IPS-NIHi11 (cell line): ENCODE measurements around the gene GSTO2.

Experiments
- DNase-seq: peaks from one replicate; pipeline ENCODE4 v3.0.0; 2012; ENCODE audit warnings: mixed read lengths, low spot score

The GSTO2 gene

DNA sequence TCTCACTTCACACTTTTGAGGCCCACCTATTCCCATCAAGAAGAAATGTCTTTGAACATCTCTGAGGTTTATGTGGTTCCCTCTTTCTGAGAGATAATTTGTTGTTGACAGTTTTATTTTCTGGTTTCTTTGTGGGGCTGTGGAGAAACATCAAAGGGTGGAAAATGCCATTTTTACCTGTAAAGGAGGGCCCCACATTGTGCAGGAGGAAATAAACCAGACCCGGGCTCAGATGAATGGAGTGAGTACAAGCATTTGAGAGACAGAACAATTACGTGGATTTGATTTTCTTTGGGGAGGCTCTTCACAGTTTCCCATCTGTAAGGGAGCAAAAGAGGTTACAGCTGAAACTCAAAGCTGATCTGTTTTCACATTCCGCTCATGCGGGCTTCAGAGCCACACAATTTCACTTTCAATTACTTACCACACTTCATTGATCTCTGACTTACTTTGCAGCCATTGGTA, 39.5 kb downstream of the GSTO2 start:
- DNase-seq, result no peak

DNA sequence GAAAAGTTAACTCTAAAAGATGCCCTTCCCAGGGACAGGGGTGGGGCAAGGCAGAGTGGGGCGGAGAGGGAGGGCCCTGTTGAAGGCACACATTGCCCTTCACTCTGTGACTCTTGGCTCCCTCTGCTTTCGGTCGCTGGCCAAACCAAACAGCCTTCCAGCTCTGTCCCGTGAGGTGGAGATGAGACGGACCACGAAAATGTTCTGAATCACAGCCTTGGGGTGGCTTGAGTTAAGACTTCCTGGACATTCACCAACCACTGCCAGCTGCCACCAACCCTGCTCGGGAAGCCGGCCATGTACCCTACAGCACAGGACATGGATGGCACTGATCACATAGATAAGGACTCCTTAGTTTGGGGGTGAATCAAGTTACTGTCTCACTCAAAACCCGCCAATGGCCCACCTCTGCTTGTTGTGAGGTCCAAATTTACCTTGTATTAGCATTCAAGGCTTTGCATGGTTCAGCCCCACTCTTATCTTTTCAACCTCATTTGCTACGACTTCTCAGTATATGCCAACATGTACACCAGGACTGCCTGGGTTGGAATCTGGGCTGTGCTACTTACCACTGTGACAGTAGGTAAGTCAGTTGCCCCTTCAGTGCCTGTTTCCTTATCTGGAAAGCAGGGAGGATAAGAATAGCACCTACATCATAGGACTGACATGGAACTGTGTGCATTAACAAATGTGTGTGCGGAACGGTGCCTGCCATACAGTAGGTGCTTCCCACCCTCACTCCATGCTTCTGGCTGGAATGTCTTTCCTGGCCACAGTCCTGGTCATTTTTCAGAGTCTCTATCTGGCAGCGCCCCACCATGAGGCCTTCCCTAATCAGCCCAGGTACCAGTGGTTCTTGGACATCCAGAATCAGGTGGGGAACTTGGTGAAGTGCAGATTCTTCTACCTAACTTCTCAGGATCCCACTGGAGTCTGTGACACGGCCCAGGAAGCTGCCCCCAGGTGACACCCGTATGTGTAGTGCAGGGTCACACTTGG, 41.3 kb downstream of the GSTO2 start:
- DNase-seq, result no peak

GRCh38 chr10:104311184-104311720, 42.3 kb downstream of the GSTO2 start:
- DNase-seq, result no peak

DNA sequence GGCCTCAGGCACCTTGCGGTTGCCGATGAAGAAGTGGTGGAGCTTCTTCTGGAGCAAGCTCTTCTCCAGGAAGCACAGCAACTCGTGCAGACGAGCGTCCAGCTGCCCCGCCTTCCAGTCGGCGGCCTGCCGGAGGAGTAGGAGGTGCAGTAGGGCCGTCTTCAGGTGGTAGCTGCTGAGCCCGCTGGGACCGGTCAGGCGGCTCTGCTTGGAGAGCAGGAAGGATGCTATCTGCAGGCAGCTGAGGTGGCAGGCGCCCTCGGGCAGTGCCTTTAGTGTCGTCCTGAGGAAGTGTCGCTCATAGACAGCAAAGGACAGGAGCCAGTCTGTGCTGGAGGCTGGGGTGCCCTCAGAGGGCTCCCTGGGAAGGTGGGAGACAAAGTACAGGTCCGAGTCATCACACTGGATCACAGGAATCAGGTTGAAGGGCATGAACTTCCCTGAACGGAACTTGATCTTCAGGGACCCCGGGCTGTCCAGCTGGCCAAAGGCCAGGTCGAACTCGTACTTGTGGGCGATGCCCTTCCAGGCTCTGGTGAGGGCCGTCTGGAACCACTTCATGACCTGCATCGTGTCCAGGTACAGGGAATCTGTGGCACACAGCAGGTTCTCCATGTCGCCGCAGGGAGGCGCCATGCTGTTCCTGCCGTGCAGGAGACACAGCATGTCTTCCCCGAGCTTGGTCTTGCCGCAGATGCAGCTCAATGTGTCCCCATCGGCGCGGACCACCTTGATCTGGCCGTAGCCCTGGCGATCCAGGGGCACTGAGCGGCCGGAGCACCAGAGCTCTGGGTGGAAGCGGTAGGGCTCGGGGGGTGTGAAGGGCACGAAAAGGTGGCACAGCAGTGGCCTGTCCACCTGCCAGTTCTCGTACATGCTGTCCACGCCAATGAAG, 45.9 kb downstream of the GSTO2 start:
- no peak for DNase-seq

GRCh38 chr10:104315486-104315921, 46.5 kb downstream of the GSTO2 start:
- DNase-seq, result no peak

DNA sequence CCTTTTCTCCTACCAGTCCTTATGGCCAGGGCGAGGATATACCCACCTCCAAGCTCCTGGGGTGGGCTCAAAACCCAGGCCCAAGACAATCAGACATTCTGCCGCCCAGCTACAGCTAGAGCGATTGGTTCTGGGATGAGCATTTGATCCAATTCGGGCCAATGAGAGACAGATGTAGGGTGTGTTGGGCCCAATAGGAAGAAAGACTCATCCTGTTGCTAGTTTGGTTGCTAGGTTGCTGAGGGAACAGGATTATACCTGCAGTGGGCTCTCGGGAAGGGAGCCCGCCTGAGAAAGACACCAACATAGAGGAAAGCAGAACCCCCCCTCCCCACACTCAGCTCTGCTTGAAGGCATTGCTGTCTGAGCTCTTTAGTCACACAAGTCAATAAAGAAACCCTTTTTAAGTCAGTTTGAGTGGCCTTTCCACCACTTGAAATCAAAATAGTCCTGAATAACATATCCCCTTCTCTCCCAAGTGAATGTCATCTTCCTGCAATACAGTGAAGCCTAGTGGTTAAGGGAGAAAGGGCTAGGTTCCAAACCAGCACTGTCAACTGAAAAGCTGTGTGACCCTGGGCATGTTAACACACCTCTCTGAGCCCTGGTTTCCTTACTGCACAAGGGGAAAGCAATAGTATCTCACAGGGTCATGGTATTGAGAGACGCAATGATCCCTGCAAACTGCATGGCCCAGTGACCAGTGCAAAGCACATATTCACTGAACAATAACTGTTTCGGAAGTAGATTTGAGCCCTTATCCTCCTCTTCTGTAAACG, 47.5 kb downstream of the GSTO2 start:
- DNase-seq, result no peak

DNA sequence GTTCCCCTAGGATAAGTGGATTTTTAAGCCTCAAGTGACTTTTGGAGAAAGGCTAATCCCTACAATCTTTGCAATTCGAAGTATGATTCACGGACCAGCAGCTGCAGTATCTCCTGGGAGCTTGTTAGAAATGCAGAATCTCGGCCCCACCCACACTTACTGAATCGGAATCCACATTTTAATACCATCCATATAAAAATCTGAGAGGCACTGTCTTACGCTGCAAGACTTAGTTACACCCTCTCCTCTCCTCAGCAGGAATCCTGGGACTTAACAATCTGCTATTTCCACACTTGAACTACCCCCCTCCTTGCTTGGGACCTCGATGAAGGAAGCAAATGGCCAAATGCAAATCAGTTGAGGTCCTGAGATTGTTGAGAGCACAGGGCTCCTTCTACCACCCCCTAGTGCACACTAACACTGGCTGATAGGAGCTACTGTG, 48.3 kb downstream of the GSTO2 start:
- no peak for DNase-seq

GRCh38 chr10:104317726-104318299, 48.8 kb downstream of the GSTO2 start:
- DNase-seq, result no peak

GRCh38 chr10:104318326-104318725, 49.3 kb downstream of the GSTO2 start:
- DNase-seq, result no peak

GRCh38 chr10:104318810-104319741, 50.1 kb downstream of the GSTO2 start:
- DNase-seq, result no peak

GRCh38 chr10:104321226-104321625, 52.2 kb downstream of the GSTO2 start:
- DNase-seq, result no peak

- no peak for DNase-seq
These were observed 52.9 kb downstream of the GSTO2 start for GRCh38 chr10:104321725-104322415.

- DNase-seq, result no peak
These were observed 53.4 kb downstream of the GSTO2 start for GRCh38 chr10:104322416-104322782.

DNA sequence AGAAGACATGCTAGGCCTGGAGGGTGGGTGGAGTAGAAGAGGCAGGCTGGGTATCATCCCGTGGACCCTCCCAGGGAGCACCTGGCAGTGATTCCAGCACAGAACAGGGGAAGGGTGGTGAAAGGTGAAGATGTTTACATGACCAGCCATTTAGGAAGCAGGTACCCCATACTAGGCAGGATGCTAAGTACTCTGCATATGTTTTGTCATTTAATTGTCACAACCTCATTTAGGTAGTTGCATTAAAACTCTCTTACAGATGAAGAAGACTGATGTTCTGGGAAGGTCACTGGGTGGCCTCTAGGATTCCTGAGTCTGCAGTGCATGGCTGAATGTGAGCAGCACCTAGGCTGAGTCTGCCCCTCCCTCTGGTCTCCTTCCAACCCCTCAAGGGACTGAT, 54.1 kb downstream of the GSTO2 start:
- DNase-seq, result no peak

GRCh38 chr10:104323760-104324201, 54.8 kb downstream of the GSTO2 start:
- no peak for DNase-seq

DNA sequence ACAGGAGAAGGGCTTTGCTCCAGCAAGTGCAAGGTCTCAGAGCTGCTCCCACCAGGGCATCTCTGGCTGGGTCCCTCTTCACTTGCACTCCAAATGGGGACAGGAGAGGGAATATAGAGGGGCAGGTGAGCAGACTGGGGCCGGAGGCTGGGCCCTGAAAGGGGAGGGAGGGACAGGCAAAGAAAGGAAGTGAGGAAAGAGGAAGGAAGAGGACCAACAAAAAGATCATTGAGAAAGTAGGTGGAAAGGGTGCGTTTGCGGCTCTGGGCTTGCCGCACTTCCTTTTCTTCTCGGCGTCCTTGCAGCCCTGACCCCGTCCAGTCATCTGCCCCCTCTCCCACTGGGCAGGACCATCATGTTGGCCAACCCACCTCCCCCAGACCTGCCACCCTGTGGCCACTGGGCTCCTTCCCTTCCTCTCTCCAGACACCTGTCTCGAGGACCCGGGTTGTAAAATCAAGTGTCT, 55.3 kb downstream of the GSTO2 start:
- DNase-seq, result no peak

GRCh38 chr10:104324931-104325330, 55.9 kb downstream of the GSTO2 start:
- no peak for DNase-seq

GRCh38 chr10:104325436-104326435, 56.8 kb downstream of the GSTO2 start:
- DNase-seq, result no peak
